ENCODE data around the gene CWF19L1. TPM values are rescaled to one million over a fixed set of nuclear protein-coding genes. Genes with fewer than 3 reads are reported as not detected.

The CWF19L1 gene
- total and polyA plus RNA-seq, 2 experiments from 2014 or later: 15.8 to 34.4 TPM

- H3K36me3 ChIP-seq (ENCODE audit: insufficient read depth): no peaks in the 10 kb centered on the region; the same call in 1 of the 2 replicates
- no peaks in the 10 kb centered on the region; the same call in 1 of the 2 replicates for H4K20me1 ChIP-seq (replicated peaks; ENCODE audit: insufficient read depth)
- H3K79me2 ChIP-seq (replicated peaks; ENCODE audit: insufficient read depth): peaks cover 29% of the 10 kb centered on the region
- H3K36me3 Mint-ChIP-seq (ENCODE audit: low read depth): peaks cover 8% of the 10 kb centered on the region
- H3K9me2 ChIP-seq (ENCODE audit: insufficient read depth): no peaks in the 10 kb centered on the region
- H2AFZ ChIP-seq: no peak overlapping the region
- no peak overlapping the region for H3K27ac ChIP-seq (ENCODE audit: low read depth)
- peaks cover 15% of the 10 kb centered on the region for H3K27me3 Mint-ChIP-seq (ENCODE audit: insufficient read depth, low read depth, poor library complexity)
- H3K4me3 Mint-ChIP-seq: no peak overlapping the region
- TF ChIP-seq, protein P1, sequence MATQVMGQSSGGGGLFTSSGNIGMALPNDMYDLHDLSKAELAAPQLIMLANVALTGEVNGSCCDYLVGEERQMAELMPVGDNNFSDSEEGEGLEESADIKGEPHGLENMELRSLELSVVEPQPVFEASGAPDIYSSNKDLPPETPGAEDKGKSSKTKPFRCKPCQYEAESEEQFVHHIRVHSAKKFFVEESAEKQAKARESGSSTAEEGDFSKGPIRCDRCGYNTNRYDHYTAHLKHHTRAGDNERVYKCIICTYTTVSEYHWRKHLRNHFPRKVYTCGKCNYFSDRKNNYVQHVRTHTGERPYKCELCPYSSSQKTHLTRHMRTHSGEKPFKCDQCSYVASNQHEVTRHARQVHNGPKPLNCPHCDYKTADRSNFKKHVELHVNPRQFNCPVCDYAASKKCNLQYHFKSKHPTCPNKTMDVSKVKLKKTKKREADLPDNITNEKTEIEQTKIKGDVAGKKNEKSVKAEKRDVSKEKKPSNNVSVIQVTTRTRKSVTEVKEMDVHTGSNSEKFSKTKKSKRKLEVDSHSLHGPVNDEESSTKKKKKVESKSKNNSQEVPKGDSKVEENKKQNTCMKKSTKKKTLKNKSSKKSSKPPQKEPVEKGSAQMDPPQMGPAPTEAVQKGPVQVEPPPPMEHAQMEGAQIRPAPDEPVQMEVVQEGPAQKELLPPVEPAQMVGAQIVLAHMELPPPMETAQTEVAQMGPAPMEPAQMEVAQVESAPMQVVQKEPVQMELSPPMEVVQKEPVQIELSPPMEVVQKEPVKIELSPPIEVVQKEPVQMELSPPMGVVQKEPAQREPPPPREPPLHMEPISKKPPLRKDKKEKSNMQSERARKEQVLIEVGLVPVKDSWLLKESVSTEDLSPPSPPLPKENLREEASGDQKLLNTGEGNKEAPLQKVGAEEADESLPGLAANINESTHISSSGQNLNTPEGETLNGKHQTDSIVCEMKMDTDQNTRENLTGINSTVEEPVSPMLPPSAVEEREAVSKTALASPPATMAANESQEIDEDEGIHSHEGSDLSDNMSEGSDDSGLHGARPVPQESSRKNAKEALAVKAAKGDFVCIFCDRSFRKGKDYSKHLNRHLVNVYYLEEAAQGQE (IDR thresholded peaks at IDR 0.05; ENCODE audit: unreplicated experiment): no peak
- TF ChIP-seq POLR2AphosphoS5 (IDR thresholded peaks at IDR 0.05; ENCODE audit: low read depth) (no peak), NANOG (IDR thresholded peaks at IDR 0.05; ENCODE audit: borderline replicate concordance) (no peak), EZH2 (IDR thresholded peaks at IDR 0.05; ENCODE audit: low read depth, unreplicated experiment) (no peak), CTCF (conservative IDR thresholded peaks at IDR 0.05; ENCODE audit: low read depth in 2 of 2) (no peak), CREB1 (CRISPR knock-in tag; IDR thresholded peaks at IDR 0.05; ENCODE audit: low read depth) (no peak), JUNB (IDR thresholded peaks at IDR 0.05; ENCODE audit: unreplicated experiment) (no peak), STAT1 (IDR thresholded peaks at IDR 0.05; ENCODE audit: unreplicated experiment) (no peak), EZH2phosphoT487 (IDR thresholded peaks at IDR 0.05; ENCODE audit: unreplicated experiment) (no peak), ZNF114 (CRISPR knock-in tag; IDR thresholded peaks at IDR 0.05) (no peak), ZNF331 (CRISPR knock-in tag; IDR thresholded peaks at IDR 0.05; ENCODE audit: low read depth) (no peak)
- TF ChIP-seq, protein P2, sequence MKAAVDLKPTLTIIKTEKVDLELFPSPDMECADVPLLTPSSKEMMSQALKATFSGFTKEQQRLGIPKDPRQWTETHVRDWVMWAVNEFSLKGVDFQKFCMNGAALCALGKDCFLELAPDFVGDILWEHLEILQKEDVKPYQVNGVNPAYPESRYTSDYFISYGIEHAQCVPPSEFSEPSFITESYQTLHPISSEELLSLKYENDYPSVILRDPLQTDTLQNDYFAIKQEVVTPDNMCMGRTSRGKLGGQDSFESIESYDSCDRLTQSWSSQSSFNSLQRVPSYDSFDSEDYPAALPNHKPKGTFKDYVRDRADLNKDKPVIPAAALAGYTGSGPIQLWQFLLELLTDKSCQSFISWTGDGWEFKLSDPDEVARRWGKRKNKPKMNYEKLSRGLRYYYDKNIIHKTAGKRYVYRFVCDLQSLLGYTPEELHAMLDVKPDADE (IDR thresholded peaks at IDR 0.05): no peak
- TF ChIP-seq, protein P3, sequence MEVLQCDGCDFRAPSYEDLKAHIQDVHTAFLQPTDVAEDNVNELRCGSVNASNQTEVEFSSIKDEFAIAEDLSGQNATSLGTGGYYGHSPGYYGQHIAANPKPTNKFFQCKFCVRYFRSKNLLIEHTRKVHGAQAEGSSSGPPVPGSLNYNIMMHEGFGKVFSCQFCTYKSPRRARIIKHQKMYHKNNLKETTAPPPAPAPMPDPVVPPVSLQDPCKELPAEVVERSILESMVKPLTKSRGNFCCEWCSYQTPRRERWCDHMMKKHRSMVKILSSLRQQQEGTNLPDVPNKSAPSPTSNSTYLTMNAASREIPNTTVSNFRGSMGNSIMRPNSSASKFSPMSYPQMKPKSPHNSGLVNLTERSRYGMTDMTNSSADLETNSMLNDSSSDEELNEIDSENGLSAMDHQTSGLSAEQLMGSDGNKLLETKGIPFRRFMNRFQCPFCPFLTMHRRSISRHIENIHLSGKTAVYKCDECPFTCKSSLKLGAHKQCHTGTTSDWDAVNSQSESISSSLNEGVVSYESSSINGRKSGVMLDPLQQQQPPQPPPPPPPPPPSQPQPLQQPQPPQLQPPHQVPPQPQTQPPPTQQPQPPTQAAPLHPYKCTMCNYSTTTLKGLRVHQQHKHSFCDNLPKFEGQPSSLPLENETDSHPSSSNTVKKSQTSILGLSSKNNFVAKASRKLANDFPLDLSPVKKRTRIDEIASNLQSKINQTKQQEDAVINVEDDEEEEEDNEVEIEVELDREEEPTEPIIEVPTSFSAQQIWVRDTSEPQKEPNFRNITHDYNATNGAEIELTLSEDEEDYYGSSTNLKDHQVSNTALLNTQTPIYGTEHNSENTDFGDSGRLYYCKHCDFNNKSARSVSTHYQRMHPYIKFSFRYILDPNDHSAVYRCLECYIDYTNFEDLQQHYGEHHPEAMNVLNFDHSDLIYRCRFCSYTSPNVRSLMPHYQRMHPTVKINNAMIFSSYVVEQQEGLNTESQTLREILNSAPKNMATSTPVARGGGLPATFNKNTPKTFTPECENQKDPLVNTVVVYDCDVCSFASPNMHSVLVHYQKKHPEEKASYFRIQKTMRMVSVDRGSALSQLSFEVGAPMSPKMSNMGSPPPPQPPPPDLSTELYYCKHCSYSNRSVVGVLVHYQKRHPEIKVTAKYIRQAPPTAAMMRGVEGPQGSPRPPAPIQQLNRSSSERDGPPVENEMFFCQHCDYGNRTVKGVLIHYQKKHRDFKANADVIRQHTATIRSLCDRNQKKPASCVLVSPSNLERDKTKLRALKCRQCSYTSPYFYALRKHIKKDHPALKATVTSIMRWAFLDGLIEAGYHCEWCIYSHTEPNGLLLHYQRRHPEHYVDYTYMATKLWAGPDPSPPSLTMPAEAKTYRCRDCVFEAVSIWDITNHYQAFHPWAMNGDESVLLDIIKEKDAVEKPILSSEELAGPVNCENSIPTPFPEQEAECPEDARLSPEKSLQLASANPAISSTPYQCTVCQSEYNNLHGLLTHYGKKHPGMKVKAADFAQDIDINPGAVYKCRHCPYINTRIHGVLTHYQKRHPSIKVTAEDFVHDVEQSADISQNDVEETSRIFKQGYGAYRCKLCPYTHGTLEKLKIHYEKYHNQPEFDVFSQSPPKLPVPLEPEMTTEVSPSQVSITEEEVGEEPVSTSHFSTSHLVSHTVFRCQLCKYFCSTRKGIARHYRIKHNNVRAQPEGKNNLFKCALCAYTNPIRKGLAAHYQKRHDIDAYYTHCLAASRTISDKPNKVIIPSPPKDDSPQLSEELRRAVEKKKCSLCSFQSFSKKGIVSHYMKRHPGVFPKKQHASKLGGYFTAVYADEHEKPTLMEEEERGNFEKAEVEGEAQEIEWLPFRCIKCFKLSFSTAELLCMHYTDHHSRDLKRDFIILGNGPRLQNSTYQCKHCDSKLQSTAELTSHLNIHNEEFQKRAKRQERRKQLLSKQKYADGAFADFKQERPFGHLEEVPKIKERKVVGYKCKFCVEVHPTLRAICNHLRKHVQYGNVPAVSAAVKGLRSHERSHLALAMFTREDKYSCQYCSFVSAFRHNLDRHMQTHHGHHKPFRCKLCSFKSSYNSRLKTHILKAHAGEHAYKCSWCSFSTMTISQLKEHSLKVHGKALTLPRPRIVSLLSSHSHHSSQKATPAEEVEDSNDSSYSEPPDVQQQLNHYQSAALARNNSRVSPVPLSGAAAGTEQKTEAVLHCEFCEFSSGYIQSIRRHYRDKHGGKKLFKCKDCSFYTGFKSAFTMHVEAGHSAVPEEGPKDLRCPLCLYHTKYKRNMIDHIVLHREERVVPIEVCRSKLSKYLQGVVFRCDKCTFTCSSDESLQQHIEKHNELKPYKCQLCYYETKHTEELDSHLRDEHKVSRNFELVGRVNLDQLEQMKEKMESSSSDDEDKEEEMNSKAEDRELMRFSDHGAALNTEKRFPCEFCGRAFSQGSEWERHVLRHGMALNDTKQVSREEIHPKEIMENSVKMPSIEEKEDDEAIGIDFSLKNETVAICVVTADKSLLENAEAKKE (CRISPR knock-in tag; IDR thresholded peaks at IDR 0.05): no peak
- H3F3A ChIP-seq (replicated peaks; ENCODE audit: low read depth): 0 out of 2 replicates have a peak, but pooled peaks cover 5% of the 10 kb centered on the region
- no peak overlapping the region for H3K27ac Mint-ChIP-seq
- H3K4me1 Mint-ChIP-seq: peaks cover 23% of the 10 kb centered on the region
- ATAC-seq (no peak), DNase-seq (ENCODE audit: low spot score) (no peak)
- no peaks in the 10 kb centered on the region; the same call in 2 of the 3 replicates for H3K9me3 Mint-ChIP-seq
- no peak overlapping the region for H3K4me3 ChIP-seq
- no peak overlapping the region for H3K4me2 ChIP-seq
- no peaks in the 10 kb centered on the region for H3K27me3 ChIP-seq (ENCODE audit: insufficient read depth)
- peaks cover 18% of the 10 kb centered on the region for H3K4me1 ChIP-seq (ENCODE audit: insufficient read depth)
These were observed 20.8 kb upstream of the CWF19L1 start for GRCh38 chr10:100288196-100288595.
